Epithelial cell of umbilical artery (primary cell): ENCODE results near the gene KRTAP9-4. TPM values are rescaled to one million over a fixed set of nuclear protein-coding genes. Genes with fewer than 3 reads are reported as not detected.

Experiments
- total RNA-seq: library from RNA; depleted of rRNA; stranded (reverse); fragments of >200 nt; gene quantifications from 2 replicates; pipeline ENCODE4 v1.2.3, GENCODE V29; 2014

Gene KRTAP9-4, protein sequence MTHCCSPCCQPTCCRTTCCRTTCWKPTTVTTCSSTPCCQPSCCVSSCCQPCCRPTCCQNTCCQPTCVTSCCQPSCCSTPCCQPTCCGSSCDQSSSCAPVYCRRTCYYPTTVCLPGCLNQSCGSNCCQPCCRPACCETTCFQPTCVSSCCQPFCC
- total RNA-seq = not detected in 2 replicates

GRCh38 chr17:41249637-41250240 lies at the start of gene KRTAP9-4:
KRTAP9-4 (plus strand) TSS chr17:41249687; CDS start chr17:41249721, 34 bp downstream.

DNA sequence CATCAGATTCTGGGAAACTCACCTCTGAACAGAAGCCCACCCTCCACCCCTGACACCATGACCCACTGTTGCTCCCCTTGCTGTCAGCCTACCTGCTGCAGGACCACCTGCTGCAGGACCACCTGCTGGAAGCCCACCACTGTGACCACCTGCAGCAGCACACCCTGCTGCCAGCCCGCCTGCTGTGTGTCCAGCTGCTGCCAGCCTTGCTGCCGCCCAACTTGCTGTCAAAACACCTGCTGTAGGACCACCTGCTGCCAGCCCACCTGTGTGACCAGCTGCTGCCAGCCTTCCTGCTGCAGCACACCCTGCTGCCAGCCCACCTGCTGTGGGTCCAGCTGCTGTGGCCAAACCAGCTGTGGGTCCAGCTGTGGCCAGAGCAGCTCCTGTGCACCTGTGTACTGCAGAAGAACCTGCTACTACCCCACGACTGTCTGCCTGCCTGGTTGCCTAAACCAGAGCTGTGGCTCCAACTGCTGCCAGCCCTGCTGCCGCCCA lies 22.8 kb upstream of the KRTAP9-4 start, which contains the start of gene KRTAP9-2:
KRTAP9-2 (plus strand) TSS at position 51 of the 498 bp plus-strand sequence; CDS start at position 58, 7 bp downstream.

DNA sequence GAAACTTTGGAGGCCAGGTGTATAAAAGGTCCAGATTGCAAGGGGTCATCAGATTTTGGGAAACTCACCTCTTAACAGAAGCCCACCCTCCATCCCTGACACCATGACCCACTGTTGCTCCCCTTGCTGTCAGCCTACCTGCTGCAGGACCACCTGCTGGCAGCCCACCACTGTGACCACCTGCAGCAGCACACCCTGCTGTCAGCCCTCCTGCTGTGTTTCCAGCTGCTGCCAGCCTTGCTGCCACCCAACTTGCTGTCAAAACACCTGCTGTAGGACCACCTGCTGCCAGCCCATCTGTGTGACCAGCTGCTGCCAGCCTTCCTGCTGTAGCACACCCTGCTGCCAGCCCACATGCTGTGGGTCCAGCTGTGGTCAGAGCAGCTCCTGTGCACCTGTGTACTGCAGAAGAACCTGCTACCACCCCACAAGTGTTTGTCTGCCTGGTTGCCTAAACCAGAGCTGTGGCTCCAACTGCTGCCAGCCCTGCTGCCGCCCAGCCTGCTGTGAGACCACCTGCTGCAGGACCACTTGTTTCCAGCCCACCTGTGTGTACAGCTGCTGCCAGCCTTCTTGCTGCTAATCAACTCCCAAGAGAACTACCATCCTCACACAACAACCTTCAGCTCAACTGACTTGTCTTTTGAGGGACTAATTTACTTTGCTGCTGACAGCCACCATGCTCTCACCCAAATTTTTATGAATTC lies 16.9 kb upstream of the KRTAP9-4 start, which contains the start of gene KRTAP9-3:
KRTAP9-3 (plus strand) TSS at position 51 of the 707 bp plus-strand sequence; CDS start at position 104, 53 bp downstream.

DNA sequence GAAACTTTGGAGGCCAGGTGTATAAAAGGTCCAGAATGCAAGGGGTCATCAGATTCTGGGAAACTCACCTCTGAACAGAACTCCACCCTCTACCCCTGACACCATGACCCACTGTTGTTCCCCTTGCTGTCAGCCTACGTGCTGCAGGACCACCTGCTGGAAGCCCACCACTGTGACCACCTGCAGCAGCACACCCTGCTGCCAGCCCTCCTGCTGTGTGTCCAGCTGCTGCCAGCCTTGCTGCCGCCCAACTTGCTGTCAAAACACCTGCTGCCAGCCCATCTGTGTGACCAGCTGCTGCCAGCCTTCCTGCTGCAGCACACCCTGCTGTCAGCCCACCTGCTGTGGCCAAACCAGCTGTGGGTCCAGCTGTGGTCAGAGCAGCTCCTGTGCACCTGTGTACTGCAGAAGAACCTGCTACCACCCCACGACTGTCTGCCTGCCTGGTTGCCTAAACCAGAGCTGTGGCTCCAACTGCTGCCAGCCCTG lies 11.5 kb upstream of the KRTAP9-4 start, which contains the start of gene KRTAP9-8:
KRTAP9-8 (plus strand) TSS at position 51 of the 489 bp plus-strand sequence; CDS start at position 104, 53 bp downstream.

DNA sequence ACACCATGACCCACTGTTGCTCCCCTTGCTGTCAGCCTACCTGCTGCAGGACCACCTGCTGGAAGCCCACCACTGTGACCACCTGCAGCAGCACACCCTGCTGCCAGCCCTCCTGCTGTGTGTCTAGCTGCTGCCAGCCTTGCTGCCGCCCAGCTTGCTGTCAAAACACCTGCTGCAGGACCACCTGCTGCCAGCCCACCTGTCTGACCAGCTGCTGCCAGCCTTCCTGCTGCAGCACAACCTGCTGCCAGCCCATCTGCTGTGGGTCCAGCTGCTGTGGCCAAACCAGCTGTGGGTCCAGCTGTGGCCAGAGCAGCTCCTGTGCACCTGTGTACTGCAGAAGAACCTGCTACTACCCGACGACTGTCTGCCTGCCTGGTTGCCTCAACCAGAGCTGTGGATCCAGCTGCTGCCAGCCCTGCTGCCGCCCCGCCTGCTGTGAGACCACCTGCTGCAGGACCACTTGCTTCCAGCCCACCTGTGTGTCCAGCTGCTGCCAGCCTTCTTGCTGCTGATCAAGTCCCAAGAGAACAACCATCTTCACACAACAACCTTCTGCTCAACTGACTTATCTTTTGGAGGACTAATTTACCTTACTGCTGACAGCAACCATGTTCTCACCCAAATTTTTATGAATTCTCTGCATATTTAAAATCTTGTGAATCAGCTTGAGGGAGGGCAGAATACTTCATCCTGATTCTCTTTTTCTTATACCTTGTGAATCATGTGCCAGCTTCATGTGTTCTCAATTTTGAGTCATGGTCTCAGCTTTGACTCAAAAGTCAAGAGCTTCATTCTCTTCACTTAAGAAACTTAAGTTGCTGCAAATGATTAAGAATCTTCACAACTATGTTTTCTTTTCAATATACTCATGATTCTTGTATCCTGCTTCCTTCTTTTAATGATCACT lies 6.1 kb downstream of the KRTAP9-4 start, which contains the start of gene KRTAP9-9:
KRTAP9-9 (plus strand) TSS at position 4 of the 910 bp plus-strand sequence.

GRCh38 chr17:41265078-41265477 lies 15.6 kb downstream of the KRTAP9-4 start, which contains the start of gene KRTAP9-6:
KRTAP9-6 (plus strand) TSS chr17:41265378; CDS start chr17:41265378, 0 bp downstream.

GRCh38 chr17:41275648-41276190 lies 26.2 kb downstream of the KRTAP9-4 start, which contains the start of gene KRTAP9-7:
KRTAP9-7 (plus strand) TSS chr17:41275698; CDS start chr17:41275698, 0 bp downstream.

Other genes starting within 250 kb of the KRTAP9-4 start
- not detected in 2 replicates for gene KRTAP3-2, start 249.8 kb upstream of the KRTAP9-4 start, total RNA-seq
- not detected in 2 replicates for gene KRTAP3-1, start 240.6 kb upstream of the KRTAP9-4 start, total RNA-seq
- under 0.01 and 0.46 TPM in 2 replicates for gene KRTAP1-5, start 222.5 kb upstream of the KRTAP9-4 start, total RNA-seq
- not detected in 2 replicates for gene KRTAP1-4, start 219.5 kb upstream of the KRTAP9-4 start, total RNA-seq
- not detected in 2 replicates for gene KRTAP1-3, start 214.8 kb upstream of the KRTAP9-4 start, total RNA-seq
- not detected in 2 replicates for gene KRTAP1-1, start 208.2 kb upstream of the KRTAP9-4 start, total RNA-seq
- gene KRTAP2-1, start 202.4 kb upstream of the KRTAP9-4 start, total RNA-seq = not detected in 2 replicates
- gene KRTAP2-2, start 194.5 kb upstream of the KRTAP9-4 start, total RNA-seq = not detected in 2 replicates
- gene KRTAP2-3, start 189.6 kb upstream of the KRTAP9-4 start, total RNA-seq = not detected in 2 replicates
- not detected in 2 replicates for gene KRTAP2-4, start 183.8 kb upstream of the KRTAP9-4 start, total RNA-seq
- not detected in 2 replicates for gene KRTAP4-7, start 165.5 kb upstream of the KRTAP9-4 start, total RNA-seq
- not detected in 2 replicates for gene KRTAP4-8, start 151.5 kb upstream of the KRTAP9-4 start, total RNA-seq
- gene KRTAP4-16, start 147.5 kb upstream of the KRTAP9-4 start, total RNA-seq = not detected in 2 replicates
- gene KRTAP4-9, start 144.3 kb upstream of the KRTAP9-4 start, total RNA-seq = not detected in 2 replicates
- gene KRTAP4-11, start 131.3 kb upstream of the KRTAP9-4 start, total RNA-seq = not detected in 2 replicates
- gene KRTAP4-12, start 125.5 kb upstream of the KRTAP9-4 start, total RNA-seq = not detected in 2 replicates
- not detected in 2 replicates for gene KRTAP4-6, start 109.1 kb upstream of the KRTAP9-4 start, total RNA-seq
- not detected in 2 replicates for gene KRTAP4-5, start 99.9 kb upstream of the KRTAP9-4 start, total RNA-seq
- gene KRTAP4-4, start 88.9 kb upstream of the KRTAP9-4 start, total RNA-seq = not detected in 2 replicates
- gene KRTAP4-3, start 81.5 kb upstream of the KRTAP9-4 start, total RNA-seq = not detected in 2 replicates
- not detected in 2 replicates for gene KRTAP4-2, start 71.5 kb upstream of the KRTAP9-4 start, total RNA-seq
- gene KRTAP4-1, start 64.8 kb upstream of the KRTAP9-4 start, total RNA-seq = not detected in 2 replicates
- gene KRTAP9-1, start 59.8 kb upstream of the KRTAP9-4 start, total RNA-seq = not detected in 2 replicates
- not detected in 2 replicates for gene KRTAP9-2, start 23.0 kb upstream of the KRTAP9-4 start, total RNA-seq
- gene KRTAP9-3, start 17.2 kb upstream of the KRTAP9-4 start, total RNA-seq = not detected in 2 replicates
- not detected in 2 replicates for gene KRTAP9-8, start 11.7 kb upstream of the KRTAP9-4 start, total RNA-seq
- not detected in 2 replicates for gene KRTAP9-9, start 5.7 kb downstream of the KRTAP9-4 start, total RNA-seq
- gene KRTAP9-6, start 15.7 kb downstream of the KRTAP9-4 start, total RNA-seq = not detected in 2 replicates
- gene KRTAP9-7, start 26.0 kb downstream of the KRTAP9-4 start, total RNA-seq = not detected in 2 replicates
- gene KRTAP29-1, start 53.2 kb downstream of the KRTAP9-4 start, total RNA-seq = not detected in 2 replicates
- not detected in 2 replicates for gene KRTAP16-1, start 59.6 kb downstream of the KRTAP9-4 start, total RNA-seq
- gene KRTAP17-1, start 66.0 kb downstream of the KRTAP9-4 start, total RNA-seq = not detected in 2 replicates
- not detected in 2 replicates for gene KRT33A, start 101.1 kb downstream of the KRTAP9-4 start, total RNA-seq
- not detected in 2 replicates for gene KRT33B, start 120.1 kb downstream of the KRTAP9-4 start, total RNA-seq
- 0.91 TPM in 1 of 2 replicates, not detected in the other for gene KRT34, start 132.6 kb downstream of the KRTAP9-4 start, total RNA-seq
- not detected in 2 replicates for gene KRT31, start 147.9 kb downstream of the KRTAP9-4 start, total RNA-seq
- gene KRT37, start 174.9 kb downstream of the KRTAP9-4 start, total RNA-seq = not detected in 2 replicates
- not detected in 2 replicates for gene KRT38, start 191.3 kb downstream of the KRTAP9-4 start, total RNA-seq
- not detected in 2 replicates for gene KRT32, start 217.7 kb downstream of the KRTAP9-4 start, total RNA-seq
- not detected in 2 replicates for gene KRT35, start 231.5 kb downstream of the KRTAP9-4 start, total RNA-seq
- gene KRT36, start 240.2 kb downstream of the KRTAP9-4 start, total RNA-seq = not detected in 2 replicates